Astrocyte (in vitro differentiated cells and primary cell): ENCODE data around the gene FARS2. TPM values are rescaled to one million over a fixed set of nuclear protein-coding genes. Genes with fewer than 3 reads are reported as not detected.

Experiments
- DNase-seq: peaks from one replicate; pipeline ENCODE4 v3.0.0-alpha.2; 2010; ENCODE audit warnings: low read depth
- FAIRE-seq: peaks from 2 replicates; lab custom pipeline; 2011; peaks lifted over from hg19 to GRCh38; lab: Jason Lieb, UNC
- H2AFZ ChIP-seq: 2 replicates; pipeline ENCODE4 v1.6.0; 2012; ENCODE audit warnings: low read depth, low read length, inconsistent platforms
- H3K27ac ChIP-seq: 2 replicates; pipeline ENCODE4 v1.5.1; 2011; ENCODE audit warnings: low read depth, low read length, inconsistent platforms
- H3K27me3 ChIP-seq: 2 replicates; pipeline ENCODE4 v1.6.0; 2011; ENCODE audit warnings: low read length, inconsistent platforms; ENCODE audit not compliant: insufficient read depth
- H3K36me3 ChIP-seq: 2 replicates; pipeline ENCODE4 v1.5.1; 2011; ENCODE audit warnings: low read length, inconsistent platforms; ENCODE audit not compliant: insufficient read depth
- H3K4me1 ChIP-seq: 2 replicates; pipeline ENCODE4 v1.5.1; 2011; ENCODE audit warnings: low read length, inconsistent platforms; ENCODE audit not compliant: insufficient read depth
- H3K4me2 ChIP-seq: 2 replicates; pipeline ENCODE4 v1.6.0; 2012; ENCODE audit warnings: low read length, inconsistent platforms
- H3K4me3 ChIP-seq: 2 replicates; pipeline ENCODE4 v1.5.1; 2011; ENCODE audit warnings: low read depth, mild to moderate bottlenecking, low read length, inconsistent platforms; ENCODE audit not compliant: insufficient read depth
- H3K79me2 ChIP-seq: 2 replicates; pipeline ENCODE4 v1.6.0; 2012; ENCODE audit warnings: mild to moderate bottlenecking, low read length, inconsistent platforms; ENCODE audit not compliant: insufficient read depth
- H3K9ac ChIP-seq: 2 replicates; pipeline ENCODE4 v1.6.0; 2012; ENCODE audit warnings: mild to moderate bottlenecking, low read length, inconsistent platforms
- H3K9me3 ChIP-seq: 2 replicates; pipeline ENCODE4 v1.5.1; 2012; ENCODE audit warnings: low read depth, mild to moderate bottlenecking, low read length, inconsistent platforms; ENCODE audit not compliant: insufficient read depth
- H4K20me1 ChIP-seq: 2 replicates; pipeline ENCODE4 v1.6.0; 2012; ENCODE audit warnings: low read length, inconsistent platforms; ENCODE audit not compliant: insufficient read depth
- H3K27ac Mint-ChIP-seq: one replicate; pipeline ENCODE4 v1.8.0; 2021; ENCODE audit warnings: mild to moderate bottlenecking, mixed read lengths; ENCODE audit not compliant: unreplicated experiment
- H3K27me3 Mint-ChIP-seq: one replicate; pipeline ENCODE4 v1.8.0; 2021; ENCODE audit warnings: low read depth, mixed read lengths; ENCODE audit not compliant: unreplicated experiment
- H3K36me3 Mint-ChIP-seq: one replicate; pipeline ENCODE4 v1.8.0; 2021; ENCODE audit warnings: low read depth, mixed read lengths; ENCODE audit not compliant: unreplicated experiment
- H3K4me1 Mint-ChIP-seq: one replicate; pipeline ENCODE4 v1.8.0; 2021; ENCODE audit warnings: low read depth, mixed read lengths; ENCODE audit not compliant: unreplicated experiment
- H3K4me3 Mint-ChIP-seq: one replicate; pipeline ENCODE4 v1.8.0; 2021; ENCODE audit warnings: mild to moderate bottlenecking, moderate library complexity, mixed read lengths; ENCODE audit not compliant: unreplicated experiment
- H3K9me3 Mint-ChIP-seq: one replicate; pipeline ENCODE4 v1.8.0; 2021; ENCODE audit warnings: mild to moderate bottlenecking, mixed read lengths; ENCODE audit not compliant: unreplicated experiment
- EZH2 ChIP-seq: IDR thresholded peaks from 2 replicates; pipeline ENCODE4 v1.6.1; 2012; ENCODE audit warnings: mild to moderate bottlenecking, low read length, inconsistent platforms; ENCODE audit not compliant: insufficient read depth
- total RNA-seq: library from RNA; stranded (reverse); gene quantifications from 2 replicates; pipeline ENCODE4 v1.2.1, GENCODE V29; 2021
- TF ChIP-seq, protein P1 (sequence below): IDR thresholded peaks from 2 replicates; pipeline ENCODE4 v1.5.1; 2011; ENCODE audit warnings: low read depth, mild to moderate bottlenecking, inconsistent platforms, low read length, moderate library complexity; ENCODE audit not compliant: insufficient read depth

The FARS2 gene
- total RNA-seq, 1 donor from 2014 or later: 13.3 TPM

DNA sequence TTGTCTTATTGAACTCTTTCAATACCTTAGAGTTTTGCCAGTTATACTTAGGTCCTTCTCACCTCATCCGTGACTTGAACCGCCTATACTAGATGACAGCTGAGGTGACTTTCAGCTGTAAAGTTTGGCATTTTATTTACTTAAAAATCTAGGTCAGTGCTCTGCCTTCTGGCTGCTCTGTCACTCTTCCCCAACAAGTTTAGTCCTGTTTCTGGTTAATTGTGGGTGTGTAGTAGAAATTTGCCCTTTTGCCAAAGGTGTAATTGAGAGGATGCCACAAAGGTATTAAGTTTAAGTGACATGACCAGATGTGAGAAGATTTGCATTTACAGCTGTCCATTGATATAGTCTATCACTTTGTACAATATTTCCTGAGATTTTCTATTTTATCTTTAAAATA lies 106.2 kb downstream of the FARS2 start:
- Histone ChIP-seq H3K79me2 (no peaks in the 10 kb centered on the region), H3K9me3 (no peaks in the 10 kb centered on the region), H3K4me3 (no peak overlapping the region), H3K4me2 (no peak overlapping the region), H2AFZ (no peak overlapping the region), H4K20me1 (peaks cover 11% of the 10 kb centered on the region), H3K4me1 (no peaks in the 10 kb centered on the region), H3K27me3 (no peaks in the 10 kb centered on the region), H3K36me3 (no peaks in the 10 kb centered on the region), H3K27ac (no peak overlapping the region), H3K9ac (no peak overlapping the region)
- Mint-ChIP-seq H3K4me1 (no peaks in the 10 kb centered on the region), H3K9me3 (no peaks in the 10 kb centered on the region), H3K27me3 (no peaks in the 10 kb centered on the region), H3K27ac (no peak overlapping the region), H3K36me3 (peaks cover 2% of the 10 kb centered on the region), H3K4me3 (no peak overlapping the region)
- TF ChIP-seq, protein P1, sequence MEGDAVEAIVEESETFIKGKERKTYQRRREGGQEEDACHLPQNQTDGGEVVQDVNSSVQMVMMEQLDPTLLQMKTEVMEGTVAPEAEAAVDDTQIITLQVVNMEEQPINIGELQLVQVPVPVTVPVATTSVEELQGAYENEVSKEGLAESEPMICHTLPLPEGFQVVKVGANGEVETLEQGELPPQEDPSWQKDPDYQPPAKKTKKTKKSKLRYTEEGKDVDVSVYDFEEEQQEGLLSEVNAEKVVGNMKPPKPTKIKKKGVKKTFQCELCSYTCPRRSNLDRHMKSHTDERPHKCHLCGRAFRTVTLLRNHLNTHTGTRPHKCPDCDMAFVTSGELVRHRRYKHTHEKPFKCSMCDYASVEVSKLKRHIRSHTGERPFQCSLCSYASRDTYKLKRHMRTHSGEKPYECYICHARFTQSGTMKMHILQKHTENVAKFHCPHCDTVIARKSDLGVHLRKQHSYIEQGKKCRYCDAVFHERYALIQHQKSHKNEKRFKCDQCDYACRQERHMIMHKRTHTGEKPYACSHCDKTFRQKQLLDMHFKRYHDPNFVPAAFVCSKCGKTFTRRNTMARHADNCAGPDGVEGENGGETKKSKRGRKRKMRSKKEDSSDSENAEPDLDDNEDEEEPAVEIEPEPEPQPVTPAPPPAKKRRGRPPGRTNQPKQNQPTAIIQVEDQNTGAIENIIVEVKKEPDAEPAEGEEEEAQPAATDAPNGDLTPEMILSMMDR: no peak
- no peak for TF ChIP-seq EZH2
- FAIRE-seq: no peak
- no peak for DNase-seq

DNA sequence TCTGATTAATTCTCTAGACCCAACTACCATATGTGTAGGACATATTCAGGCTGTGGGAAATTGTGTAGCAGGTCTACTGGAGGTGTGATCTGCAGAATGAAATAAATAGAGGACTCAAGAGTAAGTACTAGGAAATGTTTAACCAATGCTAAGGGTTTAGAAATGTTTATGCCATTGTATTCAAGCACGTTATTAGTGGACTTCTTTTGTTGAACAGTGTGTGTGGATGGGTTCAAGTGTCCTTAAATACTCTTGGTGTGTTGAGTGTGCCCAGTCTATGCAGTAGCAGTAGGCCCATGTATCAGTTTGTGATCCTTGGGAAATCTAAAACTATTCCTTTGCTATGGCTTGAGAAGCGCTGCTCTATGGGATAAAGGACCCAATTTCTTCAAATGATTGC lies 112.1 kb downstream of the FARS2 start:
- H3K4me1 ChIP-seq: no peaks in the 10 kb centered on the region
- no peak overlapping the region for H3K27ac Mint-ChIP-seq

DNA sequence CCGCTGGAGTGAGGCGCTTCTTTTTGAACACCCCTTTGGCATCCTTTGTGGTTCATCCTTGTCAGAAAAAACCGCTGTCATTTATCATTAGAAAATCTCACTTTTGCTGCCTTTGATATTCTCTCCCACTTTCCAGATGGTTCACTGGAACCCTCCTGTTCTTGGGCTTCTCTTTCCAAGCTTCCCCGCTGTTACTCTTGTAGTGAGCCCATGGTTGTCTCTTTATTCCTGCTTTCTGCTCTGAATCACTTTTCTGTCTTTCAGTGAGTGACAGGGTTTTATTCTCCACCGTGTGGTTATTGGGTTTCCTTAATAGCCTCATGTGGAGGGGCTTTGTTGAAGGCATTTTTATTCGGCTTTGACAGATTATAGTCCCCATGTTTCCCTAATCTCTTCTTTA lies 117.0 kb downstream of the FARS2 start:
- peaks cover 9% of the 10 kb centered on the region for H3K4me1 Mint-ChIP-seq
- Histone ChIP-seq H4K20me1 (peaks cover 26% of the 10 kb centered on the region), H3K4me3 (no peak overlapping the region), H3K27ac (no peak overlapping the region), H3K4me1 (no peaks in the 10 kb centered on the region), H3K36me3 (no peaks in the 10 kb centered on the region), H3K9ac (no peak overlapping the region), H3K9me3 (no peaks in the 10 kb centered on the region), H3K79me2 (peaks cover 4% of the 10 kb centered on the region), H3K4me2 (no peak overlapping the region), H3K27me3 (no peaks in the 10 kb centered on the region), H2AFZ (no peak overlapping the region)
- no peak overlapping the region for H3K27ac Mint-ChIP-seq
- TF ChIP-seq, protein P1: no peak
- FAIRE-seq (no peak), DNase-seq (no peak)
- no peak overlapping the region for H3K4me3 Mint-ChIP-seq
- no peaks in the 10 kb centered on the region for H3K36me3 Mint-ChIP-seq
- H3K27me3 Mint-ChIP-seq: no peaks in the 10 kb centered on the region
- H3K9me3 Mint-ChIP-seq: no peaks in the 10 kb centered on the region

More for the DNA sequence above, 112.1 kb downstream of the FARS2 start:
- H3K27me3 ChIP-seq: no peaks in the 10 kb centered on the region
- H3K4me2 ChIP-seq: no peak overlapping the region
- no peak for FAIRE-seq
- Mint-ChIP-seq H3K4me3 (no peak overlapping the region), H3K27me3 (no peaks in the 10 kb centered on the region), H3K4me1 (peaks cover 3% of the 10 kb centered on the region), H3K36me3 (peaks cover 2% of the 10 kb centered on the region), H3K9me3 (no peaks in the 10 kb centered on the region)
- H3K9ac ChIP-seq: no peak overlapping the region
- no peaks in the 10 kb centered on the region for H3K9me3 ChIP-seq
- H4K20me1 ChIP-seq: peaks cover 10% of the 10 kb centered on the region
- H3K79me2 ChIP-seq: no peaks in the 10 kb centered on the region
- no peak overlapping the region for H3K27ac ChIP-seq
- no peak overlapping the region for H2AFZ ChIP-seq
- no peaks in the 10 kb centered on the region for H3K36me3 ChIP-seq
- DNase-seq: no peak
- TF ChIP-seq EZH2: no peak
- TF ChIP-seq, protein P1: no peak
- no peak overlapping the region for H3K4me3 ChIP-seq
